Measurements from ENCODE around the gene CDC37. TPM values are rescaled to one million over a fixed set of nuclear protein-coding genes. Genes with fewer than 3 reads are reported as not detected.

CDC37 gene
- total RNA-seq = 155 TPM
- long read RNA-seq, transcript CDC37-201 (8 exons, 1,608 nt) = major isoform, 119 of 179 reads
- long read RNA-seq, transcript CDC37-209 (7 exons, 1,377 nt) = minor isoform, 17 of 179 reads
- long read RNA-seq, partial matches to known transcripts = 32 of 179 reads
- long read RNA-seq, other reads (novel, unspliced or antisense) = 11 of 179 reads

- DNase-seq (ENCODE audit: missing footprints) (peak; percentile 97), ATAC-seq (peak; percentile 95)
- intact Hi-C loops (cut with DNase I) = loop anchor here (2.0 to 5.0 kb wide), 4 partner anchors 21 to 169 kb away; no protein-coding TSS in a partner anchor
Measured at GRCh38 chr19:10403137-10404021, at the start of gene CDC37. TSS of gene CDC37 (minus strand) at chr19:10403542. CDS start at chr19:10403479, 63 bp downstream.

GRCh38 chr19:10450853-10451609 is 47.7 kb upstream of the CDC37 start:
- DNase-seq (ENCODE audit: missing footprints) (peak; percentile 20), ATAC-seq (no peak)
- intact Hi-C loops (cut with DNase I) = no loop called here

- no peak for ATAC-seq
- intact Hi-C loops (cut with DNase I) = no loop called here
- no peak for DNase-seq (ENCODE audit: missing footprints)
Measured at GRCh38 chr19:10450191-10450852, 47.0 kb upstream of the CDC37 start.

GRCh38 chr19:10449037-10449436 is 45.7 kb upstream of the CDC37 start:
- DNase-seq (ENCODE audit: missing footprints) = no peak
- intact Hi-C loops (cut with DNase I) = no loop called here
- no peak for ATAC-seq

DNA sequence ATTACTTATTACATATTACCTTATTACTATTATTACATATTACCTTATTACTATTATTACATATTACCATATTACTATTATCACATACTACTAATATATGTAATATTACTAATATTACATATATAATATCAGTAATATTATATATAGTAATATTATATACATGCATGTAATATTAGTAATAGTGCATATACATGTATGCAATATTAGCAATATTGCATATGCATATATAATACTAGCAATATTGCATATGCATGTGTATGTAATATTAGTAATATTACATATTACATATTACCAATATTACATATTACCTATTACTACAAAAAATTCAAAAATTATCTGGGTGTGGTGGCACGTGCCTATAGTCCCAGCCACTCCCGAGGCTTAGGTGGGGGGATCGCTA is 39.4 kb upstream of the CDC37 start:
- ATAC-seq (no peak), DNase-seq (ENCODE audit: missing footprints) (no peak)
- intact Hi-C loops (cut with DNase I) = no loop called here

DNA sequence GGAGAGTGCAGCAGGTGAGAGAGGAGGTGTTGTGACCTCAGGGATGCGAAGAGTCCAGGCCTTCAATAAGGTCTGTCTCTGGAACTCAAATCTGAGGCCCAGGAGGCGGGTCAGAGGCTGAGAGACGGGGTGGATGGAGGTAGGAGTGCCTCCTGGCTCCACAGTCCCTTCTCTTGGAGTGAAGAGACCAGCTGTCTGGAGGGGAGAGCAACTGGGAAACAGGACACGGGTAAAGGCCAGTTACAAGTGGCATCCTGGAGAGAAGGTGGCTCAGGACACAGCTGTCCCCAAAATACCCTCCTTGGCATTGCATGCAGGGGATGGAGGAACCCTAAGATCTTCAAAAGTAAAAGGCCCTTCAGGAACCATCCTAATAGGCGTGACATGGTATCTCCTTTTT is 36.2 kb upstream of the CDC37 start:
- no peak for ATAC-seq
- intact Hi-C loops (cut with DNase I) = no loop called here
- DNase-seq (ENCODE audit: missing footprints) = no peak

- intact Hi-C loops (cut with DNase I) = no loop called here
- DNase-seq (ENCODE audit: missing footprints) = peak; percentile 52
- peak; percentile 11 for ATAC-seq
Measured at GRCh38 chr19:10433131-10433536, 29.8 kb upstream of the CDC37 start.

DNA sequence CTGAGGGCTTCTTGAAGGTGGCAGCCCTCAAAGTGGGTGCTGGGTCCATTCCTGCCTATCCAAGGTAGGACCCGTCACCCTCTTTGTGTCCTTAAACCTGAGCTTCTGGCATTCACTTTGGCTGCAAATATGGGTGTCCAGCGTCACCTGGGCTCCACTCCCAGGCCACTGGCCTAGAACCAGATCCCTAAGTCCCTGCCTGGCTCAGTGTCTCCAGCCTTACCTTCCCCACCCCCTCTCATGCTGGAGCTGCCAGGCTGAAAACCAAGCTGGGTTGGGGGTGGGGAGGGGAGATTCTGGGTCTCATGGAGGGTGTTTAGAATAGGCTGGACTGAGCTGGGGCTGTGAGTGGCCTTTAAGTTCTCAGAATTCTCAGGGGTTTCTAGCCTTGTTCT is 29.4 kb upstream of the CDC37 start:
- intact Hi-C loops (cut with DNase I) = no loop called here
- ATAC-seq = peak; percentile 26
- peak; percentile 27 for DNase-seq (ENCODE audit: missing footprints)

GRCh38 chr19:10431943-10432735 is 28.8 kb upstream of the CDC37 start:
- DNase-seq (ENCODE audit: missing footprints) (peak; percentile 84), ATAC-seq (peak; percentile 74)
- intact Hi-C loops (cut with DNase I) = loop anchor here (2.0 kb wide), 1 partner anchor 29 kb away; the partner anchor contains the start of gene CDC37

DNA sequence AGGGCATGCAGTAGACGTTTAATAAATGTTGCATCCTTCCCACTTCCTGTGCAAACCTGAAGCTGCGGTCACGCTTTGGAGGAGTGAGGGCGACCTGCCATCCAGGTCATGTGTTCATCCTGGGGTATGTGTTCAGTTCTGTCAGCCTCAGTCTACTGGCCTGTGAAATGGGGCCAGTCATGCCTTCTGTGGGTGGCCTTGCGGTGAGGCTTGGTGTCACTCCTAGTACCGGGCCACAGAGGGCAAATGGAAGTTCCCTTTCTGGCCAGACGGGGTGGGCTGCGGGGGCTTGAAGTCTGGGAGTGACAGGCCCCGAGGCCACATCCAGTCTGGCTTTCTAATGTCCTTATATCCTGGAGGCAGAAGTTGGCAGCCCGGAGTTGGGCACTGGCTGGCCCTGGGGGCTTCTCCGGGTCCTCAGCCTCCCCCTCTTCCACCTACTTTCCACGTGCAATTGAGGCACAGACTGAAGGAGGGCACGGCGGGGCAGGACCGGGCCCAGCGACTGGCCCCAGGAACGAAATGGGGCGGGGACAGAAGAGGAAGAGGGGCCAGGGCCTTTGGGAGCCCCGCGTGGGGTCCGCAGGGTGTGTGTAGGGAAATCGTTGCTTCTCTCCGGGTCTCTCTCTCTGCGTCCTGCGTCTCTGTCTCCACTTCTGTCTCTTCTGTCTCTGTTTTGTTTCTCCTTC is 28.1 kb upstream of the CDC37 start:
- peak; percentile 68 for DNase-seq (ENCODE audit: missing footprints)
- peak; percentile 0 for ATAC-seq

DNA sequence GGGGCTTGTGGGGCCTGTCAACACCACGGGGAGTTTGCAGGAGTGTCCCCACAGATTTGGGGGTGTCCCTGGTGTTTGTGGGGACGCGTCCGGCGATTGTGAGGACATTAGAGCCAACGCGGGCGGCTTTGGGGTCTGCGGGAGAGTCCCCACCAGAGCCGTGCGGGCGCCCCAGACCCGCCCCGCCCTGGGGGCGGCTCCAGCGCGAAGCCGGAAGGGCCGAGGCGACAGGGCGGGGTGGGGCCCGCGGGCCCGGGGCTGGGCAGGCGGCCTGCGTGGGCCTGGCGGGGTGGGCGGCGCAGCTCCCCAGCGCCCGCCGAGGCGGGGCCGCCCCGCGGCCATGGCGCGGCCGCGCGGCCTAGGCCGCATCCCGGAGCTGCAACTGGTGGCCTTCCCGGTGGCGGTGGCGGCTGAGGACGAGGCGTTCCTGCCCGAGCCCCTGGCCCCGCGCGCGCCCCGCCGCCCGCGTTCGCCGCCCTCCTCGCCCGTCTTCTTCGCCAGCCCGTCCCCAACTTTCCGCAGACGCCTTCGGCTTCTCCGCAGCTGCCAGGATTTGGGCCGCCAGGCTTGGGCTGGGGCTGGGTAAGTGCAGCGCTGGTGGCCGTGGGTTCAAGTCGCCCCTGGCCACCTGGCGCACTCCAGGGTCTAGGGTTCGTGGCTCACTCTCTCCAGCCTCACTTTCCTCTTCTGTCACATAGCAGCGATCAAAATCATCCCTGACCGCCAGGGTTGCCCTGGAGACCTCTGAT is 27.3 kb upstream of the CDC37 start:
- ATAC-seq (peak; percentile 74), DNase-seq (ENCODE audit: missing footprints) (peak; percentile 88)
- intact Hi-C loops (cut with DNase I) = loop anchor here (2.0 kb wide), 1 partner anchor 28 kb away; the partner anchor contains the start of gene CDC37

More for the DNA sequence above, 28.1 kb upstream of the CDC37 start:
- intact Hi-C loops (cut with DNase I) = loop anchor here (2.0 kb wide), 1 partner anchor 29 kb away; the partner anchor contains the start of gene CDC37

GRCh38 chr19:10428996-10429381 is 25.6 kb upstream of the CDC37 start:
- no peak for ATAC-seq
- no peak for DNase-seq (ENCODE audit: missing footprints)
- intact Hi-C loops (cut with DNase I) = no loop called here

GRCh38 chr19:10427169-10427568 is 23.8 kb upstream of the CDC37 start:
- intact Hi-C loops (cut with DNase I) = no loop called here
- ATAC-seq = no peak

GRCh38 chr19:10424011-10424637 is 20.8 kb upstream of the CDC37 start:
- intact Hi-C loops (cut with DNase I) = loop anchor here (2.0 kb wide), 1 partner anchor 19 kb away; no protein-coding TSS in a partner anchor

More at GRCh38 chr19:10427169-10427568, 23.8 kb upstream of the CDC37 start:
- DNase-seq (ENCODE audit: missing footprints) = peak; percentile 2

DNA sequence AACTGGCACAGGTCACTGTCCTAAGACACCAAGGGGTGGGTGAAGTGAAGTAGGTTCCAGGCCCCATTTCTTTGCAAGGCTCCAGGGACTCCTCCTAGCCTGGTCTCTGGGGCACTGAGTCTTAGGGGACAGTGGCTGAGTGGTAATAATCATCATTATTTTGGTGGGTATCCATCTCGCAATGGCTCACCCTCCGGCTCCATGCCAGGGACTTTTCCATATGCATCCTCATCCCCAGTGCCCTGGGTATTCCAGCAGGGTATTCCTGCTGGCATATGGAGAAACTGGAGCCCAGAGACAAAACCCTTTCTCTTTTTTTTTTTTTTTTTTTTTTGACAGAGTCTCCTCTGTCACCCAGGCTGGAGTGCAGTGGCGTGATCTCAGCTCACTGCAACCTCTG is 19.5 kb upstream of the CDC37 start:
- intact Hi-C loops (cut with DNase I) = no loop called here
- DNase-seq (ENCODE audit: missing footprints) (peak; percentile 18), ATAC-seq (no peak)

More at GRCh38 chr19:10424011-10424637, 20.8 kb upstream of the CDC37 start:
- ATAC-seq = peak; percentile 93
- peak; percentile 92 for DNase-seq (ENCODE audit: missing footprints)

GRCh38 chr19:10422046-10422461 is 18.7 kb upstream of the CDC37 start:
- DNase-seq (ENCODE audit: missing footprints) (peak; percentile 5), ATAC-seq (no peak)
- intact Hi-C loops (cut with DNase I) = no loop called here

All from Right ventricle myocardium inferior (tissue), 1 donor.